ENCODE data around the gene ACOX3.
"Not testable (repeated sequence)": the region's sequence is repeated elsewhere in the genome, so short reads cannot be mapped to it uniquely, and the experiment has no call there.

Gene ACOX3

GRCh38 chr4:8403173-8403753 lies 37.3 kb downstream of the ACOX3 start:
- DNase-seq, result peak; percentile 79

- no peak for DNase-seq
Measured at GRCh38 chr4:8402640-8403039, 37.9 kb downstream of the ACOX3 start.

GRCh38 chr4:8402181-8402597 lies 38.3 kb downstream of the ACOX3 start:
- no peak for DNase-seq

- no peak for DNase-seq
Measured at GRCh38 chr4:8401665-8402064, 38.9 kb downstream of the ACOX3 start.

- DNase-seq, result peak; percentile 28
Measured at GRCh38 chr4:8400632-8401325, 39.7 kb downstream of the ACOX3 start.

GRCh38 chr4:8399298-8399697 lies 41.2 kb downstream of the ACOX3 start:
- no peak for DNase-seq

GRCh38 chr4:8398347-8398746 lies 42.2 kb downstream of the ACOX3 start:
- no peak for DNase-seq

- no peak for DNase-seq
Measured at GRCh38 chr4:8396762-8397406, 43.6 kb downstream of the ACOX3 start.

- no peak for DNase-seq
Measured at GRCh38 chr4:8395504-8396296, 44.8 kb downstream of the ACOX3 start.

GRCh38 chr4:8394806-8395205 lies 45.7 kb downstream of the ACOX3 start:
- DNase-seq, result no peak

- DNase-seq, result peak; percentile 45
Measured at GRCh38 chr4:8394061-8394519, 46.4 kb downstream of the ACOX3 start.

GRCh38 chr4:8393593-8394038 lies 46.9 kb downstream of the ACOX3 start:
- DNase-seq, result peak; percentile 91

- DNase-seq, result peak; percentile 8
Measured at GRCh38 chr4:8392591-8393190, 47.8 kb downstream of the ACOX3 start.

- DNase-seq, result peak; percentile 61
Measured at GRCh38 chr4:8391972-8392371, 48.6 kb downstream of the ACOX3 start.

- DNase-seq, result no peak
Measured at GRCh38 chr4:8391071-8391470, 49.5 kb downstream of the ACOX3 start.

GRCh38 chr4:8390577-8390976 lies 49.9 kb downstream of the ACOX3 start:
- no peak for DNase-seq

- DNase-seq, result no peak
Measured at GRCh38 chr4:8388528-8388870, 52.0 kb downstream of the ACOX3 start.

- DNase-seq, result no peak
Measured at GRCh38 chr4:8387615-8388527, 52.7 kb downstream of the ACOX3 start.

- DNase-seq, result no peak
Measured at GRCh38 chr4:8387194-8387593, 53.3 kb downstream of the ACOX3 start.

GRCh38 chr4:8386731-8387130 lies 53.8 kb downstream of the ACOX3 start:
- DNase-seq, result no peak

- DNase-seq, result not testable (repeated sequence)
Measured at GRCh38 chr4:8386131-8386530, 54.4 kb downstream of the ACOX3 start.

GRCh38 chr4:8385611-8386010 lies 54.9 kb downstream of the ACOX3 start:
- DNase-seq, result no peak
